SK-N-SH treated with all-trans-retinoic acid at 6 μM for 48 hours (cell line): ENCODE data around the gene SLC35E4.

Experiments used
- ATAC-seq: fragments of 200-7000 bp; cut with Tn5 transposase; 3 replicates; pipeline ENCODE4 v1.9.1; 2020; ENCODE audit warnings: mild to moderate bottlenecking, moderate library complexity
- ARNTL ChIP-seq: fragments of 450-650 bp; formaldehyde crosslinking; IDR thresholded peaks from 2 replicates; pipeline ENCODE4 v1.5.0; 2020; ENCODE audit warnings: low read depth, mild to moderate bottlenecking, moderate library complexity, borderline replicate concordance
- CSDC2 ChIP-seq: fragments of 250-450 bp; sonication (Bioruptor Pico); IDR thresholded peaks from 2 replicates; pipeline ENCODE4 v1.5.0; 2020; ENCODE audit warnings: mild to moderate bottlenecking, moderate library complexity
- CSRNP3 ChIP-seq: fragments of 250-450 bp; sonication (Bioruptor Pico); IDR thresholded peaks from 2 replicates; pipeline ENCODE4 v1.5.1; 2021; ENCODE audit warnings: mild to moderate bottlenecking, moderate library complexity
- GLIS3 ChIP-seq: fragments of 250-450 bp; sonication (Bioruptor Pico); IDR thresholded peaks from 2 replicates; pipeline ENCODE4 v1.5.0; 2020; ENCODE audit warnings: mild to moderate bottlenecking, moderate library complexity
- ISL1 ChIP-seq: fragments of 250-450 bp; sonication (Bioruptor Pico); IDR thresholded peaks from 2 replicates; pipeline ENCODE4 v2.1.2; 2022; ENCODE audit warnings: mild to moderate bottlenecking, moderate library complexity
- OSR1 ChIP-seq: fragments of 250-450 bp; sonication (Bioruptor Pico); IDR thresholded peaks from 2 replicates; pipeline ENCODE4 v1.8.0; 2022; ENCODE audit warnings: moderate library complexity, mild to moderate bottlenecking, inconsistent platforms
- PPARA ChIP-seq: fragments of 250-450 bp; sonication (Bioruptor Pico); IDR thresholded peaks from 2 replicates; pipeline ENCODE4 v1.5.0; 2020; ENCODE audit warnings: mild to moderate bottlenecking, borderline replicate concordance
- RARB ChIP-seq: fragments of 250-450 bp; sonication (Bioruptor Pico); IDR thresholded peaks from 2 replicates; pipeline ENCODE4 v1.8.0; 2021; ENCODE audit warnings: mild to moderate bottlenecking, moderate library complexity
- SNAI2 ChIP-seq: fragments of 250-450 bp; sonication (Bioruptor Pico); IDR thresholded peaks from 2 replicates; pipeline ENCODE4 v1.5.0; 2020; ENCODE audit warnings: mild to moderate bottlenecking, moderate library complexity
- TCF4 ChIP-seq: fragments of 250-450 bp; sonication (Bioruptor Pico); IDR thresholded peaks from 2 replicates; pipeline ENCODE4 v1.8.0; 2021; ENCODE audit warnings: mild to moderate bottlenecking, moderate library complexity, borderline replicate concordance
- TOX ChIP-seq: fragments of 250-450 bp; sonication (Bioruptor Pico); IDR thresholded peaks from 2 replicates; pipeline ENCODE4 v1.8.0; 2021; ENCODE audit warnings: mild to moderate bottlenecking, moderate library complexity, borderline replicate concordance
- TSHZ2 ChIP-seq: fragments of 250-450 bp; sonication (Bioruptor Pico); IDR thresholded peaks from 2 replicates; pipeline ENCODE4 v1.5.0; 2020; ENCODE audit warnings: mild to moderate bottlenecking, moderate library complexity
- ZC3H10 ChIP-seq: fragments of 250-450 bp; sonication (Bioruptor Pico); IDR thresholded peaks from 2 replicates; pipeline ENCODE4 v1.5.1; 2021; ENCODE audit warnings: mild to moderate bottlenecking, moderate library complexity
- ZFP3 ChIP-seq: fragments of 250-450 bp; sonication (Bioruptor Pico); IDR thresholded peaks from 2 replicates; pipeline ENCODE4 v1.5.0; 2020; ENCODE audit warnings: mild to moderate bottlenecking, moderate library complexity
- ZNF8 ChIP-seq: fragments of 450-650 bp; formaldehyde crosslinking; IDR thresholded peaks from 2 replicates; pipeline ENCODE4 v1.5.0; 2020; ENCODE audit warnings: mild to moderate bottlenecking, moderate library complexity
- TF ChIP-seq, protein P1 (sequence below): fragments of 250-450 bp; sonication (Bioruptor Pico); IDR thresholded peaks from 2 replicates; pipeline ENCODE4 v1.8.0; 2021; ENCODE audit warnings: low read depth, mild to moderate bottlenecking, moderate library complexity, borderline replicate concordance
- TF ChIP-seq, protein P2 (sequence below): fragments of 250-450 bp; sonication (Bioruptor Pico); IDR thresholded peaks from 2 replicates; pipeline ENCODE4 v1.5.1; 2020; ENCODE audit warnings: low read depth, mild to moderate bottlenecking, moderate library complexity

The SLC35E4 gene

DNA sequence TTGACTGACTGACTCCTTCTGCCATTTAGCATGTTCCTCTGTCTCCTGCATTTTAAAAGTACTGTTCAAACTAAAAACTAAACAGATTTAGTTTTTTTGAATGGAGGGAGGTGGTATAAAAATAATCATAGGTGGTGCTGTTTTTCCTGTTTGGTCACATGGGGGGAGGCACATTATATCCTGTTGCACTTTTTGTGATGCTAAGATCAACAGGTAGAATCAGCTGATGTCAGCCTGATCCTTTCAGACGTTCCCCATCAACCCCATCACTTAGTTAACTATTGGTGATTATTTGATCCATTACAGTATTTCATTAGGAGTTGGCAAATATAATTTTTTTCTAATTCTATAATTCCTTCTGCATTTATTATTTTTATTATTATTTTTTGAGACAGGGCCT is 54.0 kb downstream of the SLC35E4 start:
- TF ChIP-seq ARNTL = no peak
- TF ChIP-seq TOX (CRISPR knock-in tag) = no peak
- no peak for TF ChIP-seq SNAI2 (CRISPR knock-in tag)
- TF ChIP-seq GLIS3 (CRISPR knock-in tag) = no peak
- no peak for TF ChIP-seq ISL1 (CRISPR knock-in tag)
- TF ChIP-seq CSDC2 (CRISPR knock-in tag) = no peak
- no peak for TF ChIP-seq ZFP3 (CRISPR knock-in tag)
- no peak for TF ChIP-seq ZC3H10 (CRISPR knock-in tag)
- TF ChIP-seq, protein P1, sequence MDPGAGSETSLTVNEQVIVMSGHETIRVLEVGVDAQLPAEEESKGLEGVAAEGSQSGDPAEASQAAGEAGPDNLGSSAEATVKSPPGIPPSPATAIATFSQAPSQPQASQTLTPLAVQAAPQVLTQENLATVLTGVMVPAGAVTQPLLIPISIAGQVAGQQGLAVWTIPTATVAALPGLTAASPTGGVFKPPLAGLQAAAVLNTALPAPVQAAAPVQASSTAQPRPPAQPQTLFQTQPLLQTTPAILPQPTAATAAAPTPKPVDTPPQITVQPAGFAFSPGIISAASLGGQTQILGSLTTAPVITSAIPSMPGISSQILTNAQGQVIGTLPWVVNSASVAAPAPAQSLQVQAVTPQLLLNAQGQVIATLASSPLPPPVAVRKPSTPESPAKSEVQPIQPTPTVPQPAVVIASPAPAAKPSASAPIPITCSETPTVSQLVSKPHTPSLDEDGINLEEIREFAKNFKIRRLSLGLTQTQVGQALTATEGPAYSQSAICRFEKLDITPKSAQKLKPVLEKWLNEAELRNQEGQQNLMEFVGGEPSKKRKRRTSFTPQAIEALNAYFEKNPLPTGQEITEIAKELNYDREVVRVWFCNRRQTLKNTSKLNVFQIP (CRISPR knock-in tag) = no peak
- TF ChIP-seq, protein P2, sequence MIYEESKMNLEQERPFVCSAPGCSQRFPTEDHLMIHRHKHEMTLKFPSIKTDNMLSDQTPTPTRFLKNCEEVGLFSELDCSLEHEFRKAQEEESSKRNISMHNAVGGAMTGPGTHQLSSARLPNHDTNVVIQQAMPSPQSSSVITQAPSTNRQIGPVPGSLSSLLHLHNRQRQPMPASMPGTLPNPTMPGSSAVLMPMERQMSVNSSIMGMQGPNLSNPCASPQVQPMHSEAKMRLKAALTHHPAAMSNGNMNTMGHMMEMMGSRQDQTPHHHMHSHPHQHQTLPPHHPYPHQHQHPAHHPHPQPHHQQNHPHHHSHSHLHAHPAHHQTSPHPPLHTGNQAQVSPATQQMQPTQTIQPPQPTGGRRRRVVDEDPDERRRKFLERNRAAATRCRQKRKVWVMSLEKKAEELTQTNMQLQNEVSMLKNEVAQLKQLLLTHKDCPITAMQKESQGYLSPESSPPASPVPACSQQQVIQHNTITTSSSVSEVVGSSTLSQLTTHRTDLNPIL = no peak
- no peak for TF ChIP-seq TSHZ2
- no peak for TF ChIP-seq OSR1 (CRISPR knock-in tag)
- no peak for TF ChIP-seq RARB (CRISPR knock-in tag)
- no peak for TF ChIP-seq ZNF8 (CRISPR knock-in tag)
- TF ChIP-seq TCF4 (CRISPR knock-in tag) = no peak
- TF ChIP-seq CSRNP3 (CRISPR knock-in tag) = no peak
- no peak for TF ChIP-seq PPARA (CRISPR knock-in tag)
- no peak for ATAC-seq

DNA sequence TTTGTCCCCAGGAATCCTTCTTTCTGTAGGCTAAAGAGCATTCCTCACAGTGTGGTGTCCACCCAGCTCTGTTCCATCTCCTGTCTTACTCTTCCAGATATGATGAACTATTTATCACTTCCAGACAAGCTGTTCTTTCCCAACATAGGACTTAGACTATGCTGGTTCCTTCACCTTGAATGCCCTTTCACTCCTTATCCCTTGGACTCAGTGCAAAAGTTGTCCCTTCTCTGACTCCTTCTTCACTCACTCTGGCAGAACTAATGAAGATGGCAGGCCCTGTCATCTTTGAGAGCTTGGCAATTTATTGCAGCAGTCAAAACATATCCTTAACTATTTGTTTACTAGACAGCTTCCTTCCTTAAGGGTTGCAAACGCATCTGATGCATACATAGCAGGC is 55.6 kb downstream of the SLC35E4 start:
- no peak for ATAC-seq
- TF ChIP-seq ZNF8 (CRISPR knock-in tag) (no peak), TSHZ2 (no peak), TOX (CRISPR knock-in tag) (no peak)

DNA sequence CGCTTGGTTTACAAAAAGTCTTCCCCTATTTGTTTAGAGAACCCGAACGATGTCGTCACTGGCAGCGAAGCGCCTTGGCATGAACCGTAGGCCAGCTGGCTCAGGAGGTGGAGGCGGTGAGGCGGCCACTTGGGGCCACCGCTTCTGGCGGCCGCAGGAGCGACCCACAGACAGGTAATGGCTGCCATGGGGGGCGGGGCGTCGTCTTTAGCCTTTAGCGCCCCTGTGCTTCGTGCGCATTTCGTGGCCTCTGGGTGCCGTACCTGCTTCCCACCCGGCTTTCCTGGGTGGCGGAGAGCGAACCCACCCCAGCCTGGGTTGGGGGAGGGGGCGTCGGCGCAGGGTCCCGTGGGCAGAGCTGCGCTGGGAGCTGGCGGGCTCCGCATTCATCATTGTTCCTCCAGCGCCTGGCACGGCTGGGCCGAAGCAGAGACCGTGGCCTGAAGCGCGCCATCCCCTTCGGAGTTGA is 58.6 kb downstream of the SLC35E4 start:
- TF ChIP-seq TCF4 (CRISPR knock-in tag) (peak; percentile 20; the same call in 1 of the 2 replicates), ZFP3 (CRISPR knock-in tag) (no peak), TOX (CRISPR knock-in tag) (no peak), TSHZ2 (no peak), ISL1 (CRISPR knock-in tag) (no peak), PPARA (CRISPR knock-in tag) (no peak), ARNTL (no peak)

More for the DNA sequence above, 58.6 kb downstream of the SLC35E4 start:
- ATAC-seq = peak; percentile 77
